ENCODE measurements around the gene SLC19A1.

The SLC19A1 gene

DNA sequence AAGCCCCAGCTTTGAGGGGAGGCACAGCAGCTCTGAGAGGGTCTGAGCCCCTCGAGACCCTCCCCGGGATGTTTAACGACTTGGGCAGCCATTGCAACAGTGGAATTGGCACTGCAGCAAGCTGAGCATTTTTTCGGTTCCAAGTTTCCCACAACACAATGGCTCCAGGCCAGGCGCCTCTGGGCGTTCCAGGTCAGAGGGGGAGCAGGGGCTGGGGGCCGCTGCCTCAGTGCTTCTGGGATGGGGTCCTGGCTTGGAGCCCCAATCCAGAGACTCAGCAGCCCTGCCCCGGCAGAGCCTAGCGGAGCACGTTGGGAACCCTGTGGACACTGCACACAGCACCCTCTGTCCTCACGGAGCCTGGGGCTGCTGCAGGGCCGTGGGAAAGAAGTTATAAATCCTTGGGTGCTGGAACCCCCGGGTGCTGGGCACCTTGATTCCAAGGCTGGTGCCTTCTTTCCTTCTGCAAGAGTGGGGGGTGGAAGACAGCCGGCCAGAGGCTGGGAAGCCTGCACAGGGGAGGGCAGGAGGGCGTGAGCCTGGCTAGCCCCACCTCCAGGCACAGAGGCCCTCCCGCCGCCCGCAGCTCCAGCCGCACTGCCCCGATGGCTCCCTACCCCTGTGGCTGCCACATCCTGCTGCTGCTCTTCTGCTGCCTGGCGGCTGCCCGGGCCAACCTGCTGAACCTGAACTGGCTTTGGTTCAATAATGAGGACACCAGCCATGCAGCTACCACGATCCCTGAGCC lies 87.1 kb downstream of the SLC19A1 start:
- Histone ChIP-seq H3K36me3 (ENCODE audit: control insufficient read depth, insufficient read depth, low read length) (no peaks in the 10 kb centered on the region), H3K4me1 (ENCODE audit: control insufficient read depth, insufficient read depth, low read length) (peaks cover 8% of the 10 kb centered on the region), H3K27ac (ENCODE audit: low read depth, low read length) (peak overlapping the region; percentile 15), H3K4me3 (ENCODE audit: low read length) (peak overlapping the region; percentile 58), H3K27me3 (ENCODE audit: control insufficient read depth, insufficient read depth, low read length) (peaks cover 1% of the 10 kb centered on the region), H3K9ac (ENCODE audit: low read length) (no peak overlapping the region)

DNA sequence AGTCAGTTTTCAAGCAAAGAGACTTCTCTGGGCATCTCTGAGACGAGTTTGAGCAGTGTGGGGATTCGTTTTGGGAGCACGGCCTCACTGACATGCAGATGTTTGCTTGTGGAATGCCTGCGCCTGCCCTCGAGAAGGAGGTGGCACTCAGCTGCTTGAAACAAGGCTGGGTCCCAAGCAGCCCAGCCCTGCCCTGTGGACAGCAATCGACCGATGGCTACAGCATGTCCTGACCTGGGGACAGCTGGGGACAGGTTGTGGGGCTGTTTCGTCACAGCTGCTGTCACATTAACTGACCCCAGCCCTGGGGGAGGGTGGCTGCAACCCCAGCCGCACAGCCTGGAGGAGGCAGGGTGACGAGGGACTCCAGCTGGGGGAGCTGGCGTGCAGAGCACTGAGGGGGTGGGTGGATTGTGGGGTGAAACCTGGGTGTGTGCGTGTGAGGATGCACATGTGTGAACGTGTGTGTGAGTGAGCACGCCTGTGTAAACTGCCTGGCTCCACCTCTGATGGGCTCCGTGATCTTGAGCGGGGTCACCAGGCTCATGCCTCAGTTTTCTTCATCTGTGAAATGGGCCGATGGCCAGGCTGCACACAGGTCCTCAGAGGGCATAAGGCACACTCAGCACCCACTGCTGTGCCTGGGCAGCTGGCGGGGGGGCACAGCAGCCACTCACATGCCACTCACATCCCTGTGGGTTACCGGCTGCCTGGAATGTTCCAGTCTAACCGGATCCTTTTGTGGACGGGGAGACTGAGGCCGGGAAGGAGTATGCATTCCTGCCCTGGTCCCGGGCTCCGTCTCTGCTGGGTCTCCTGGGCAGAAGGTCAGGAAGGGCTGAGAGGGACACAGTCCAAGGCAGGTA lies 87.9 kb downstream of the SLC19A1 start:
- no peak overlapping the region for H3K9ac ChIP-seq (ENCODE audit: low read length)
- peaks cover 8% of the 10 kb centered on the region for H3K4me1 ChIP-seq (ENCODE audit: control insufficient read depth, insufficient read depth, low read length)
- H3K27ac ChIP-seq (ENCODE audit: low read depth, low read length) = no peak overlapping the region
- no peaks in the 10 kb centered on the region for H3K36me3 ChIP-seq (ENCODE audit: control insufficient read depth, insufficient read depth, low read length)
- H3K4me3 ChIP-seq (ENCODE audit: low read length) = peak overlapping the region; percentile 58
- H3K27me3 ChIP-seq (ENCODE audit: control insufficient read depth, insufficient read depth, low read length) = peaks cover 1% of the 10 kb centered on the region

DNA sequence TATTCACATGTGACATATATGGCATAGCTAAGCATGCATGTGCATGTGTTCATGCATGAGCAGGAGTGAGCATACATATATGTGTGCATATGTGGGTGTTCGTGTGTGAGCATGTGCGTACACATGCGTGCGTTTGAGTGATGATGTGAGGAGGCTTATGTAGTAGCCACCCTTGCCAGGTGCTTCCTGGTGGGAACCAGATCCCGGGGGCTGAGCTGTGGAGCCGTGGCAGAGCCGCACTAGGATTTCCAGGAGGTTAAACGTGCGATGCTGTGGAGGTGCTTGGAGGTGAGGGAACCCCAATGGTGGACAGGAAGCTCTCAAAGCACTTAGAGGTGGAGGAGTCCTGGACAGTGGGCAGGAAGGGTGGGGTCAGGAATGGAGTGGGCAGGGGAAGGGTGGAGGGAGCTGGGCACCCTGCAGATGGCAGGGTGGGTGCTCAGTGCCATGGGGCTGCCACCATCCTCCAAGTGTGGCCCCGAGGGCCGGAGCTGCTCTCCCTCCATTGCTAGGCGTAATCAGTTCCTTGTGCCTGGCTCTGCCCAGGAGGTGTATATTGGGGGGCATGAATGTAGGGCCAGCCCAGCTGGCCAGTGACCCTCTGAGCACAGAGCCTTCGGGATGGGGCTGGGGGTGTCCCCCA lies 88.8 kb downstream of the SLC19A1 start:
- H3K27ac ChIP-seq (ENCODE audit: low read depth, low read length) = no peak overlapping the region
- no peaks in the 10 kb centered on the region for H3K36me3 ChIP-seq (ENCODE audit: control insufficient read depth, insufficient read depth, low read length)

DNA sequence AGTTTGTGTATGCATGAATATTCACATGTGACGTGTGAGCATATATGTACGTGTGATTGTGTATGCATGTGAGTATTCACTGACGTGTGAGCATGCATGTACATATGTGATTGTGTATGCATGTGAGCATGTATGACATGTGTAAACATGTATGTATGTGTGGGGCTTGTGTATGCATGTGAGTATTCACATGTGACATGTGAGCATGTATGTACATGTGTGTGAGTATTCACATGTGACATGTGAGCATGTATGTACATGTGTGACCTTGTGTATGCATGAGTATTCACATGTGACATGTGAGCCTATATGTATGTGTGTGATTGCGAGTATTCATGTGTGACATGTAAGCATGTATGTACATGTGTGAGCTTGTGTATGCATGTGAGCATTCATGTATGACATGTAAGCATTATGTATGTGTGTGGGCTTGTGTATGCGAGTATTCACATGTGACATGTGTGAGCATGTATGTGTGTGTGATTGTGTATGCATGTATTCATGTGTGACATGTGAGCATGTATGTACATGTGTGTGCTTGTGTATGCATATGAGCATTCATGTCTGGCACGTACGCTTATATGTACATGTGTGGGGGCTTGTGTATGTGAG lies 89.4 kb downstream of the SLC19A1 start:
- no peak overlapping the region for H3K9ac ChIP-seq (ENCODE audit: low read length)
- H3K4me1 ChIP-seq (ENCODE audit: control insufficient read depth, insufficient read depth, low read length) = peaks cover 8% of the 10 kb centered on the region
- peaks cover 1% of the 10 kb centered on the region for H3K27me3 ChIP-seq (ENCODE audit: control insufficient read depth, insufficient read depth, low read length)
- H3K36me3 ChIP-seq (ENCODE audit: control insufficient read depth, insufficient read depth, low read length) = no peaks in the 10 kb centered on the region
- H3K27ac ChIP-seq (ENCODE audit: low read depth, low read length) = no peak overlapping the region
- no peak overlapping the region for H3K4me3 ChIP-seq (ENCODE audit: low read length)

More for the DNA sequence above, 88.8 kb downstream of the SLC19A1 start:
- H3K4me3 ChIP-seq (ENCODE audit: low read length) = no peak overlapping the region
- H3K27me3 ChIP-seq (ENCODE audit: control insufficient read depth, insufficient read depth, low read length) = peaks cover 1% of the 10 kb centered on the region
- peaks cover 8% of the 10 kb centered on the region for H3K4me1 ChIP-seq (ENCODE audit: control insufficient read depth, insufficient read depth, low read length)
- H3K9ac ChIP-seq (ENCODE audit: low read length) = no peak overlapping the region

DNA sequence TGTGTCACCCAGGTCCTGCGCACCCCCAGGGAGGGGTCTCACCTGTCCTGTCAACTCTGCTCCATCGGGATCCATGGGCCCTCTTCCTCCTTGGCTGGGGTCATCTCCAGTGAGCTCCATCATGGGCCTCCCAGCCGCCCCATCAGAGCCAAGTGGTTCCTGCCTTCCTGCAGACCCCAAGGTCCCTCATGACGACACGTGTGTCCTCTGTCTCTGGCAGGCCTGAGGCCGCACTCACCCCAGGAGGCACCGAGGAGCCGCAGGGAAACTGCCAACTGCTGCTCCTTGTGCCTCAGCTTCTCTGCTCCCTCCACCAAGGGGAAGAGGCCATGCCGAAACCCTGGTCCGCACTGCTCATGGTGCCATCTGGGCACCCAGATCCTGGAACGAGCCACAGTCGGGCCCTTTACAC lies 90.5 kb downstream of the SLC19A1 start:
- no peak overlapping the region for H3K9ac ChIP-seq (ENCODE audit: low read length)
- H3K27me3 ChIP-seq (ENCODE audit: control insufficient read depth, insufficient read depth, low read length) = peaks cover 1% of the 10 kb centered on the region
- H3K4me1 ChIP-seq (ENCODE audit: control insufficient read depth, insufficient read depth, low read length) = peaks cover 8% of the 10 kb centered on the region
- H3K36me3 ChIP-seq (ENCODE audit: control insufficient read depth, insufficient read depth, low read length) = no peaks in the 10 kb centered on the region
- no peak overlapping the region for H3K27ac ChIP-seq (ENCODE audit: low read depth, low read length)
- no peak overlapping the region for H3K4me3 ChIP-seq (ENCODE audit: low read length)

DNA sequence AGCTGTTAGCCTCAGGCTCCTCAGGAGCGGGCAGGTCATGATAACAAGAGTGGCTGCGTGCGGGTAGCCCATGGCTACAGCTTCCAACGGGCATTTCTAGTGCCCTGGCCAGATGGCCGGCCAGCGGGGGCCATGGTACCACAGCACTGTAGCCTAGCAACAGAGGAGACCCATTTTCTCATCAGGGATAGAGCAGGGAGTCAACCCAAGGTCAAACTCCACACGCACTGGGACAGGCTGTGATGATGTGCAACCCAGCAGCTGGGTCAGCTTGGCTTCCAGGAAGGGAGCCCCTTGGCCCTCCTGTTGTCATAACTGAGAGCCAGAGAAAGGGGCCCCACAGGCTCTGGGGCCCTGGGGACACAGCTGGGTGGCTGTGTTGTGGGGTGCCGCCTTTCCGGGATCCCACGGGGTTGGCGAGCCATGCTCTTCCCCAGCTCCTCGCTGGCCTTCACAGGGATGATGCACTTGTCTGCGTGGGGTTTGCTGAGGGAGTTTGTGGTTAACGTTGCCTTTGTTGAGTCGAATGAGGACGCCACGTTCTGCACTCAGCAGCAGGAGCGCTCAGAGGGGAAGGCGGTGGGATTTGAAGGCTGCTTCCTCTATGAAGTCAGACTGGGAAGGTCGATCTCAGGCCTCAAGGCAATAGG lies 91.0 kb downstream of the SLC19A1 start:
- Histone ChIP-seq H3K4me3 (ENCODE audit: low read length) (no peak overlapping the region), H3K9ac (ENCODE audit: low read length) (no peak overlapping the region), H3K27ac (ENCODE audit: low read depth, low read length) (no peak overlapping the region), H3K36me3 (ENCODE audit: control insufficient read depth, insufficient read depth, low read length) (no peaks in the 10 kb centered on the region), H3K27me3 (ENCODE audit: control insufficient read depth, insufficient read depth, low read length) (peaks cover 1% of the 10 kb centered on the region), H3K4me1 (ENCODE audit: control insufficient read depth, insufficient read depth, low read length) (peaks cover 8% of the 10 kb centered on the region)

DNA sequence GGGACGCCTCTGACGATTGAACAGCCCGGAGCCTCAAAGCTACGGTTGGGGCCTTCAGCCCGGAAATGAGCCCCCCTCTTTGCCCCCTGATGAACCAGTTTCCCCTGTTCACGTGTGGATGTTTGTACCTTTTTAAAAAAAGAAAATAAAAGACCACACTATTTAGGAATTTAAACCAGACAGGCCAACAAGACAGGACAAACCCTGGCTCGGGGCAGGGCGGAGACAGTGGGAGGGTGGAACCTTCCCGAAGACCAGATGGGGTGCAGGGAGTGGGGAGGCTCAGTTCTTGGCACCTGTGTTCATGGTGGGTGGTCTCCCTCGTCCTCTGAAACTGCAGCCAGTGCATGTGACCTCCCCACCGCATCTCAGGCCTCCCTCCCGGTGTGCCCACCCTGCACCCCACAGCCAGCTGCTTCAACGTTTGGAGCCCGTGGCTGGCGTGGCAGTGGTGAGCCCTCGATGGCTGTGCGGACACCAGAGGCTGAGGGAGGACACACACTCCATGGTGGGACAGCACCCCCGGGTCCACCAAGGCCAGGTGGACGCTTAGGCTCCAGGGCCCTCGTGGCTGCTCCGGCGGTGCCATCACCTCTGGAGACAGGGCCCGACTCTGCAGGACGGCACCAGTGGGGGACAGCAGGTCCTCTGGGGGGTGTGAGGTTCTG lies 91.7 kb downstream of the SLC19A1 start:
- Histone ChIP-seq H3K4me3 (ENCODE audit: low read length) (no peak overlapping the region), H3K9ac (ENCODE audit: low read length) (no peak overlapping the region), H3K27ac (ENCODE audit: low read depth, low read length) (no peak overlapping the region), H3K36me3 (ENCODE audit: control insufficient read depth, insufficient read depth, low read length) (no peaks in the 10 kb centered on the region), H3K27me3 (ENCODE audit: control insufficient read depth, insufficient read depth, low read length) (peaks cover 1% of the 10 kb centered on the region), H3K4me1 (ENCODE audit: control insufficient read depth, insufficient read depth, low read length) (peaks cover 7% of the 10 kb centered on the region)

DNA sequence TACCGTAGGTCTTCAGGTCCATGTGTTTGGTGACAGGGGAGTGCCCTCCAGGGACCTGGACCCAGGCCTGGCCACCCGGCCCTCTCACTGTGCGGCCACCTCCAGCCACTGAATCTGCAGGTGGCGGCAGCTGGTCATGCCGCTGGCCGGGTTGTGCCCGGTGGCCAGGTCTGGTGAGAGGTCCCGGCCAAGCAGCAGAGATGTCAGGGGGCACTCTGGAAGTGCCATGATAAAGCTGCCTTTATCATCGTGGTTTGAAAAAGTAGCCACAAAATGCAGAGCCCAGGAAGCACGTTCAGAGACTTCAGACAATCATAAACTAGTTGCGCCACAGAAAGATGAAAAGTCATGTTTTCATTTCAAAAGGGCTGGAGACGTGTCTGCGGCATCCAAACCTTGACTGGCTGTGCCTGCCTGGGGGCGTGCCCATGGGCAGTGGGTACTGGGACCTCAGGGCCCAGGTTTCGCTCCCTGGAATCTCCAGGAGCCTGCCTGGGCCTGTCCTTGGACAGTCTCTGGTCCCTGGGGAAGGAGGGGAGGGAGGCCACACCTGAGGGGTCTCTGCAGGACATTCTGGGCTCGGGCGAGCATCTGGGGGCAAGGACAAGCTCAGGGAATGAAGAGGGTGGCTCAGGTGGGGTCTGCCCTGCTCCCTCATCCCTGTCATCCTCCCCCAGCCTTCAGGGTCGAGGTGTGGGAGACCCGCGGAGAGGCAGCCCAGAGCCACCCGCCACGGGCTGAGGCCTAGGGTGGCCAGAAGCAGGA lies 92.4 kb downstream of the SLC19A1 start:
- Histone ChIP-seq H3K36me3 (ENCODE audit: control insufficient read depth, insufficient read depth, low read length) (no peaks in the 10 kb centered on the region), H3K9ac (ENCODE audit: low read length) (no peak overlapping the region), H3K4me3 (ENCODE audit: low read length) (no peak overlapping the region), H3K27me3 (ENCODE audit: control insufficient read depth, insufficient read depth, low read length) (peaks cover 1% of the 10 kb centered on the region), H3K4me1 (ENCODE audit: control insufficient read depth, insufficient read depth, low read length) (peaks cover 4% of the 10 kb centered on the region), H3K27ac (ENCODE audit: low read depth, low read length) (no peak overlapping the region)

DNA sequence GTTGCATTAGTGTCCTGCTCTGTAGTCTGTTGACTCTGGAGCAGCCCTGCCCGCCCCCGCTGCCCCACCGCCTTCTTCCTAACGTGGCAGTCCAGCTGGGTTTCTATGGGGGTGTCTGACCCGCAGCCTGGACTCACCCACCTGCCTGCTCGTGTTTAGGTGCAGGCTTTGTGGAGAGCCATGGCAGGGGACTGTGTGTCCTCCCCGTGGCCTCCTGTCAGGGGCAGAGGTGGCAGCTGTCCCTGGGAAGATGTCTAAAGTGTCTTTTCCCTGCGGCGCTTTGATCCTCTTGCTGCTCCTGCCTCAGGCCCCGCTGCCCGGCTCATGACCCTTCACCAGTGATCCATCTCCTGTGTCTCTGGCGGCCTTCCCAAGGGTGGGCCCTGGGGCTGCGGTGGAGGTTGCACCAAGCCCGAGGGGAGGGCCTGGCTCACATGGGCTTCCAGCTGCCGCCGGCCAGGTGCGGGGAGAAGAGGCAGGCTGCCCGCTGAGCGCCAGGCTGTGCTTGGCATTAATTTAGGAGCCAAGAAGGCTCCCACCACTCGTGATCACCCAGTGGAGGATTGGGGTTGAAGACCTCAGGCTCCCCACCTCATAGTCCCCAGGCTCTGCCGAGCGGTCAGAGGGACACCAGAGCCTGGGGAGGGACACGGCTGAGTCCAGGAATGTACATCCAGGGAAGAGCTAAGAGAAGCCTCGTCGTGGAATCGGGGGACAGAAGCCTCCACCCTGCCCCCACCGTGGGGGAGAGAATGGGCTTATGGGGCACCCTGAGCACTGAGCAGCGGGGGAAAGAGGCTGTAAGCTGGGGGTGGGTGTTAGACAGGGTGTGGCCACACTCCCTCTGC lies 93.2 kb downstream of the SLC19A1 start:
- Histone ChIP-seq H3K27me3 (ENCODE audit: control insufficient read depth, insufficient read depth, low read length) (no peaks in the 10 kb centered on the region), H3K27ac (ENCODE audit: low read depth, low read length) (no peak overlapping the region), H3K4me3 (ENCODE audit: low read length) (no peak overlapping the region), H3K9ac (ENCODE audit: low read length) (no peak overlapping the region), H3K4me1 (ENCODE audit: control insufficient read depth, insufficient read depth, low read length) (no peaks in the 10 kb centered on the region), H3K36me3 (ENCODE audit: control insufficient read depth, insufficient read depth, low read length) (no peaks in the 10 kb centered on the region)

DNA sequence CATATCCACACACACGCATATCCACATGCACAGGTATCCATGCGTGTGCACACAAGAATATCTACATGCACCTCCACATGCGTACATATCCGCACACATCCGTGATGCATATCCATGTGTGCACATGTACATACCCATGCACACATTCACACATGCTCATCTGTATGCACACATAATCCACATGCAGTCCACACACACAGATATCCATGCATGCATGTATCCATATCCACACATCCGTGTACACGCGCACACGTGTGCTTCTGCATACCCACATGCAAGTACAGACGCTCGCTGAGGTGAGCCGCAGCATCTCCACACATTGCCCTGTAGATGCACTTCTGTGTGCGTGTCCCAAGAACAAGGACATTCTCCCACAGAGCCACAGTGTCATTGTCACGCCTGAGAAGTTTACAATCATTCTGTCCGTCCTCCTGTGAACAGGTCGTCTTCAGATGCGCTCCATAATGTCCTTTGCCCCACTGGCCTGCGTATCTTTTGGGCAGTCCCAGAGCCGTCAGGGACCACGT lies 93.9 kb downstream of the SLC19A1 start:
- Histone ChIP-seq H3K9ac (ENCODE audit: low read length) (no peak overlapping the region), H3K27me3 (ENCODE audit: control insufficient read depth, insufficient read depth, low read length) (no peaks in the 10 kb centered on the region), H3K4me3 (ENCODE audit: low read length) (no peak overlapping the region), H3K36me3 (ENCODE audit: control insufficient read depth, insufficient read depth, low read length) (no peaks in the 10 kb centered on the region), H3K4me1 (ENCODE audit: control insufficient read depth, insufficient read depth, low read length) (no peaks in the 10 kb centered on the region), H3K27ac (ENCODE audit: low read depth, low read length) (no peak overlapping the region)
